ENCODE data around the gene SLC44A5.
"Not testable (repeated sequence)": the region's sequence is repeated elsewhere in the genome, so short reads cannot be mapped to it uniquely, and the experiment has no call there.

Gene SLC44A5

DNA sequence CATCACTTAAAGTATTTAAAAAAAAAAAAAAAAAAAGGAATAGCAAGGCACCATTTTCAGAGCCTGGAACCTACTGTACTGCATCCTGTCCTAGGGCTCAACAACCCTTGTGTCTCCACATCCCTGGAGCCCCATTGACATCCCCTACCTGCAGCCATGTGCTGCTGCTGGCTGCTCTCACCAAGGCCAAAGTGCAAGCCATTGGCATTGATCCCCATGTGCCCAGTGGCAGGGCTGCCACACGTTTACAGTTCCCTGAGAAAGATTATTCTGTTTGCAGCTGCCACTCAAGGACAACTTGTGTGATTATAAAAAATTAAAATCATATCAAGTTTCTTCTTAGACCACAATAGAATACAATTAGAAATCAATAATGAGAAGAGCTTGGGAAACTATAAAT lies 346.8 kb downstream of the SLC44A5 start:
- DNase-seq: no peak

DNA sequence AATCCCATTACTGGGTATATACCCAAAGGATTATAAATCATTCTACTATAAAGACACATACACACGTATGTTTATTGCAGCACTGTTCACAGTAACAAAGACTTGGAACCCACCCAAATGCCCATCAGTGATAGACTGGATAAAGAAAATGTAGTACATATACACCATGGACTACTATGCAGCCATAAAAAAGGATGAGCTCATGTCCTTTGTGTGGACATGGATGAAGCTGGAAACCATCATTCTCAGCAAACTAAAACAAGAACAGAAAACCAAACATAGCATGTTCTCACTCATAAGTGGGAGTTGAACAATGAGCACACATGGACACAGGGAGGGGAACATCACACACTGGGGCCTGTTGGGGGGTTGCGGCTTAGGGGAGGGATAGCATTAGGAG lies 347.3 kb downstream of the SLC44A5 start:
- not testable (repeated sequence) for DNase-seq

DNA sequence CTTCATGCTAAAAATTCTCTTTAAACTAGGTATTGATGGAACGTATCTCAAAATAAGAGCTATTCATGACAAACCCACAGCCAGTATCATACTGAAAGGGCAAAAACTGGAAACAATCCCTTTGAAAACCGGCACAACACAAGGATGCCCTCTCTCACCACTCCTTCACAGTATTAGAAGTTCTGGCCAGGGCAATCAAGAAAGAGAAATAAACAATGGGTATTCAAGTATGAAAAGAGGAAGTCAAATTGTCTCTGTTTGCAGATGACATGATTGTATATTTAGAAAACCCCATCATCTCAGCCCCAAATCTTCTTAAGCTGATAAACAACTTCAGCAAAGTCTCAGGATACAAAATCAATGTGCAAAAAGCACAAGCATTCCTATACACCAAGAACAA lies 349.0 kb downstream of the SLC44A5 start:
- not testable (repeated sequence) for DNase-seq

DNA sequence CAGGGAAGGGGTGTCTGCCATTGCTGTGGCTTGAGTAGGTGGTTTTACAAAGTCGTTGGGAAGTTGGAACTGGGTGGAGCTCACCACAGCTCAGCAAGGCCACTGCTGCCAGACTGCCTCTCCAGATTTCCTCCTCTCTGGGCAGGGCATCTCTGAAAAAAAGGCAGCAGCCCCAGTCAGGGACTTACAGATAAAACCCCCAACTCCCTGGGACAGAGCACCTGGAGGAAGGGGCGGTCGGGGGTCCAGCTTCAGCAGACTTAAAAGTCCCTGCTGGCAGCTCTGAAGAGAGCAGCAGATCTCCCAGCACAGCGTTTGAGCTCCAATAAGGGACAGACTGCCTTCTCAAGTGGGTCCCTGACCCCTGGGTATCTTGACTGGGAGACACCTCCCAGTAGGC lies 352.6 kb downstream of the SLC44A5 start:
- no peak for DNase-seq

DNA sequence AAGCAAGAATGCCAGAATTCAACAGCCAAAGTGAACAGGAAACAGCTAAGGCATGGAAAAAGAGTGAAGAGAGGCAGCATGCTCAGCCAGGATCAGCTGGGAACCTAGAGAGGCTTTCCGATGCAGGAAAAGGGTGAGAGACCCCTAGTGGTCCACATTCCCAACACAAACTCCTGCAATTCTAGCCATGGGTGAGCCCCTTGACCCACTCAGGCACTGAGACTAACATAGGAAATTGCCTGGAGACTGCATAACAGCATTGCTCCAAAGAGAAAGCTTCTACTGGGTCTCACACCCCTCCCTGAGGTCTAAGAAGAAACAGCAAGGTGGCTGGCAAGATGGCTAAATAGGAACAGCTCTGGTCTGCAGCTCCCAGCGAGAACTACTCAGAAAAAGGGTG lies 353.5 kb downstream of the SLC44A5 start:
- no peak for DNase-seq

DNA sequence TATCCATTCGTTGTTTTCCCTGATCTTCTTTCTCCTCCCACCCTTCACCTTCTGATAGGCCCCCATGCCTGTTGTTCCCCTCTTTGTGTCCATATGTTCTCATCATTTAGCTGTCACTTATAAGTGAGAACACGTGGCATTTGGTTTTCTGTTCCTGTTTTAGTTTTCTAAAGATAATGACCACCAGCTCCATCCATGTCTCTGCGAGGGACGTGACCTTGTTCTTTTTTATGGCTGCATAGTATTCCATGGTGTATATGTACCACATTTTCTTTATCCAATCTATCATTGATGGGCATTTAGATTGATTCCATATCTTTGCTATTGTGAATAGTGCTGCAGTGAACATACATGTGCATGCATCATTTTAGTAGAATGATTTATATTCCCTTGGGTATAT lies 360.8 kb downstream of the SLC44A5 start:
- DNase-seq: not testable (repeated sequence)

DNA sequence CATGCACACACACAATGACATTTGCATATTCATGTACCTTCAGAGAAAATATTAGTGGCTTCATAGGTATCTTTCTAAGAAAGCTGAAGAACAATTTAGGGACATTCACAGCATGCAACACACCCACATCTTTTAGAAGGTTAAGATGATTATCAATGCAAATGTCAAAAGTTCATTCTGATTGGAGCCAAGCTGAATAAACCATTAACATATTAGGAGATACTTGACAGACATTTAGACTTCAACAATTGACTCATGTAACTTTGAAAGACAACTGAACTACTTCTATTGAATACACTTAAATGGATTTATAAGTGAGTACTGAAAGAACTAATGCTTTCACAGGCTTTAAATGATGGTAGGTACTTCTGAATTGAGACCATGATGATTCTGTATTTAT lies 365.7 kb downstream of the SLC44A5 start:
- DNase-seq: no peak

DNA sequence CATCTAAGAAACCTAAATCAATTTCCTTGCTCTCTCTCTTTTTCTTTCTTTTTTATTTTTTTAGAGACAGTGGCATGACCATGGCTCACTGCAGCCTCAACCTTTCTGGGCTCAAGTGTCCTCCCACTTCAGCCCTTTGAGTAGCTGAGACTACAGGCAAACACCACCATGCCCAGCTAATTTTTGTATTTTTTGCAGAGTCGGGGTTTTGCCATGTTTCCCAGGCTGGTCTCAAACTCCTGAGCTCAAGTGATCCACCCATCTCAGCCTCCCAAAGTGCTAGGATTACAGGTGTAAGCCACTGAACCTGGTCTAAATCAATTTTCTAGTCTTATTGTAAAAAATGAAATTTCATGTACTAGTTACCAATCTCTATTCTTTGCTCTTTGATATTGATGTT lies 367.8 kb downstream of the SLC44A5 start:
- DNase-seq: no peak

DNA sequence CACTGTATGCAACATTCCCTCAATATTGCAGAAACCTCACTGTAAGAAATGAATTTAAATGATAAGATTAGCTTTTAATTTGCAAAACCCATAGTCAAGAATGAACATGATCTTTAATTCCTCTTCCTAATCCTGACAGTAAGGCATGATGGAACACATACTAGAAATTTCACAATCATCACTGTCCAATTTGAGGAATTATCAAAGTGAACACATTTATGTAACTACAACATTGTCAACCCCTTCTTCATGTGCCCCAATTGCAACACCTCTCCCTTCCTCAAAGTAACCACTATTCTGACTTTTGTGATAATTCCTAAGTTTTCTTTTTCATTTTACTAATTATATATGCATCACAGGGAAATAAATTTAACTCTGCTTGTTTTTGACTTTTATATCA lies 373.6 kb downstream of the SLC44A5 start:
- DNase-seq: no peak

DNA sequence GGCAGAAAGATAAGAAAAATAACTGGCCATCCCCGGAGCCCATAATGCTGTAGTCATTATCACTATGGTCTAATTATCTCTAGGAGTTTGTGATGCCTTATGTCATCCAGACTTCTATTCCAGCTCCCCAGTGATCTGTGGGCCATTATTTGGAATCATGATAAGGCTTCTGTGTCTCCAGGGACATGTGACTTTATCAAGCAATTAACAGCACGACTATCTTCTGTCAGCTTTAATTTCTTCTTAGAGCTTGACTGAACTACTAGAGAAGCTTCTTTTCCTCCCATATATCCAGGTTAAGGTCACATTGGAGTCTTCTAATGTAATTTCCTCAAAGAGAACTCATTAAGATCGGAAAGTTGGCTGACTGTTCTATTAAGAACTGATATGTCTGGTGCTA lies 376.4 kb downstream of the SLC44A5 start:
- DNase-seq: no peak

DNA sequence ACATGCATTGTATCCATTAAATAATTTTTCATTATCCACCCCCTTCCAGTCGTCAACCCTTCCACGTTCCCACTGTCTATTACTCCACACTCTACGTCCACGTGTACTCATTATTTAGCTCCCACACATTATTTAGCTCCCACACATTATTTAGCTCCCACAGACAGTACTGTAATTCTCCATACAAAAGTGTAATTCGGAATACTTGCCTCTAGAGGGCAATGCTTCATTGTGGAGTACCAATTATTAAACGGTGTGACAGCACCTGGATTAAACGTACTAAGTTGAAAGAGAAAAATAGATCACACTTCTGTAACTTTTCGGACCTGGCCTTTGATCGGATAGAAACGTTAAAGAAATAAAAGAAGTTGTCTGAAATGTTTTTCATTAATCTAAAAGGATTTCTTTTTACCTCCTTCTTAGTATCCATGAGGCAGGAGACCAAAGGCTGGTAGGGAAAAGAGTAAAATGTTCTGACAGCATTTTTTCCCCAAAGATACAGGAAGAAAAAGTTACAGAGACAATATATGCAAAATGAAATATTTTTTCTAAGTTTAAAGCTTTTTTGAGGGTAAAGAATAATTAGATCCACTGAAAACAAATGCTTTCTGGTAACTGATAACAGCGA lies 377.5 kb downstream of the SLC44A5 start:
- DNase-seq: no peak

DNA sequence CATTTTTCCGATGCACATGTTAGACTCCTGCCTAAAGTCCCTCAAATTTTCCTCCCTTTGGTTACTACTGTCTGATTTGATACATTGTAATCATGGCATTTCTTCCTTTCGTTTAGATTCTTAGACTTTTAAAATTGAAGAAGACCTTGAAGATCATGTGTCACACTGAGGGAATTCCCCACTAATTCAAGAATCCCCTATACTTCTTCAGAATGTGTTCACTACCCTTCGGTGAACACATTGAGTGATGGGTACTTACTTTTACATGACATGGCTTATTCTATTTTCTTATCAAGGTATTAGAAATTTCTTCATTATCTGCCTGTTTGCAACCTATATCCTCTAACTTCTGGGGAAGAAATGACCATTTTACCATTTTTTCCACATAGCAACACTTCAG lies 390.8 kb downstream of the SLC44A5 start:
- no peak for DNase-seq

DNA sequence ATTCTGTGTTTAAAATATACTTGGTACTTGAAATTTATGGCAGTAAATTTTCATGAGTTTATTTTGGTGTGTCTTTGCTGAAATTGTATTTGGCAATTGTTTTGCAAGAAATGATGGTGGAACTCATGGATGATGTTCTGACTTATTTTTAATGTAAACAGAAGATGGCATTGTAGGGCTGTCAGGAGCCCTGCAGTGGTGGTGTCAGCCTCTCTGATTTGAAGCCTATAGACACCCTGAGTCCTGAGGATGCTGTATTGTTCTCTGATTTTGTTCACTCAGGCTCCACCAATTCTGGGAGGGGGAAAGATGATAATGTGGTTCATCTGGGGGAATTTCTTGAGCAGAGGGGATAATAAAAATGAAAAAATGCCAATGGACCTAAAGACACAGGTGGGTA lies 396.9 kb downstream of the SLC44A5 start:
- DNase-seq: no peak

DNA sequence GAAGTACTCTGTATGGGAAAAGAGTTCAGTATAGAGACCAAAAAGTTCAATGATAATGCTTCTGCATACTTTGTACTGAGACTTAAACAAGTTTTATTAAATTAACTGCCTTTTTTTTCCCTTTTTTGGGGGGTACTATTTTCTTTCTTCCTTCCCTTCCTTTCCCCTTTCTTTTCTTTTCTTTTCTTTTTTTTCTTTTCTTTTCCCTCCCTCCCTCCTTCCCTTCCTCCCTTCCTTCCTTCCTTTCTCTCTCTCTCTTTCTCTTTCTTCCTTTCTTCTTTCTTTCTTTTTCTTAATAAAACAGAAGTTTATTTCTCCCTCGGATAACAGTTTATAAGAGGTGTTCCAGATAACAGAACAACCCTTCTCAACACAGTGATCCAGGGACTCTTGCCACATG lies 399.3 kb downstream of the SLC44A5 start:
- no peak for DNase-seq

DNA sequence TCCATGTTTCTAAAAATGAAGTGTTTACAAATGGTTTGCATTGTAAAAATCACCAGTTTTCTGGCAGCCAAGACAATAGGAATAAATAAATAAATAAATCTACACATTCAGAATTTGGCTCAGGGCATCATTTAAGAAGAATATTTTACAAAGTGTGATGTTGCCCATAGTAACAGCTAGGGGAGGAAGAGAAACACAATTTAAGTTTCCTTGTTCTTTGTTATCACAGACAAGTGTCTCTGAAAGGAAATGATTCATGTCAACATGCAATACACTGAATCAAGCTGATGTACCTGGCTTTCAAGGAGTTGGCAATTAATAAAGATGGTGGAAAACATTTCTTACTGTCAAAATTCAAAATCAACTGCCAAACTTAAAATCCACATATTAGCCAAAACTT lies 402.1 kb downstream of the SLC44A5 start:
- DNase-seq: no peak

DNA sequence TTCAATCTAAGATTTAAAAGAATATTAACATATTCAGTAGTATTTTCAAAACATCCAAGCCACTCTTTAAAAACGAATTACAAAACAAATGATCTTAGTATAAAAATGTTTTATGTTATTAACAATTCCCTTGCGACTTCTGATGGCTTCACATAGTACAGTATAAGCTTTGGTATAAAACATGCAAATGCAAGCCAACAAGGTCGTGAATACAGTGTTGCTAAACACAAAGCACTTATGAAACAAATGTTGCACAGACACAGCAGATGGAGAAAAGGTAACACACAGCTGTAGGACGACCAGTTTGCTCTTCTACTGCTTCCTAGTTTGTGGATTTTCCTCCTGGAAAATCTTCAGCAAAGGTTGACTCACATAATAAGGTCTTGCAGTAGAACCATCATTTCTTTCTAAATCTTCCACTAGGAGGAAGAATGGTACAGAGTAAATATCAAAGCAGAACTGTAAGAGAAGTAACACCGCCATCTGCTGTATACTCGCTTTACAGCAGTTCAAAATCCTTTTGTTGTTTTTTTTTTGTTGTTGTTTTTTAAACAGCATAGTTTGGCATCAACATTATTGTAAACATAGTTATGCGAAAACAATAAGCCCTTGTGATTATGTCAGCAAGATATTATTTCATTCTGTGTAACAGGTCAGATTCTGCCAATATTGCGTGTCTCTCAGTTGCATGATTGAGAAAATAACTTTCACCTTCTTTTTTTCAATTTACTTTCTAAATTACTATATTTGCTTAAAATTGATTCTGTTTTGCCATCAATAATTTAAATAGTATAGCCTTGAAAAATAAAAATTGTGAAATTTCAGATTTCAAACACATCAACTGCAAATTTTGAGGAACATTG lies 407.3 kb downstream of the SLC44A5 start:
- DNase-seq: no peak

DNA sequence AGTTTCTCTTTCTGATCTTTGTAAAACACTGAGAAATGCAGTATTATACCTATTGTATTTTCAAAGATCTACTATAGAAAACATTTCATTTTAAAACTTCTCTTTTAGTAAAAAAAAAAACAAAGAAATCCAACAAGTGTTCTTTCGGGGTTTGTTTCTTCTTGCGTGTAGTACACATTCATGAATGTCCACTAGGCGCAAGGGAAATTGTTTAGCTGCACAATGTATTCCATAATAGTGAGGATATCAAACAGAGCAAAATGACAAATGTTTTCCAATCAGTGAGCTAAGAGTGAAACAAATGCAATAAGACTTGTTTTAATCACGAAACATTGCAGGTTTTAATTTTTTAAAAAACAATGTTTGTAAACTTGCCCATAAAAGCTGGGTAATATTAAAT lies 408.2 kb downstream of the SLC44A5 start:
- no peak for DNase-seq

DNA sequence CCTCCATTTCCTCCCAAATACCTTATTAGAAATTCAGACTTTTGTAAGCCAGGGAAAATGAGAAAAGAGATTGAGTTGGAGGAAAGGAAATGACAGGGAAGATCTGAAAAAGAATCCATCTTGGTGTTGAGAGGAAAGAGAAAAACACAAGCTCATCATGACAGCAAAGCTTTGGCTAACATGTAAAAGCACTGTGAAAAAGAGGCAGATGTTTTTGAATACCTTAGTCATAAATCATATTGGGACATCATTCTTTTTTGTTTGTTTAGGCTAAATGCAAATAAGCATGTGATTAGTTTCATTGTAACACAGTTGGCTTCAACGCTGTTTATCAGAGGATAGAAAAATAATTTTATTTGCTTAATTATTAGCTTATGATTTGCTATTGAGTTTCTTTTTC lies 412.2 kb downstream of the SLC44A5 start:
- DNase-seq: no peak

DNA sequence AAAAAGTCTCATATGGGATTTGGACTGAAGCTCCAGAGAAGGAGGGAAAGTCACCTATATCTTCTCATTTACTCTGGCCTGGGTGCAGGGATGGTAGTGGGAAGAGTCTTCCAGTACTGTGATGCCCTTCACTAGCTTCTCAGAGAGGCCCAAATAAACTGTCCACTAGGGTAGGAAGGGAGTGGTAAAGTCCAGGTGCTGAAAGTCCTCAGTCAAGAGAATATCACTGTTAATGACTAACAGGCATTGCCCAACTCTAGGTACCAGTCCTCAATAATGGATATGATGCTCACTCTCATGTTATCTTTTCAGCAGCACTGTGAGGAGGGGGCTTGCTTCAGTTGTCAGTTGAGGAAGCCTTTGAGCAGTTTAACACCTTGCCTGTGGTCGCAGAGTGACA lies 412.8 kb downstream of the SLC44A5 start:
- DNase-seq: no peak

DNA sequence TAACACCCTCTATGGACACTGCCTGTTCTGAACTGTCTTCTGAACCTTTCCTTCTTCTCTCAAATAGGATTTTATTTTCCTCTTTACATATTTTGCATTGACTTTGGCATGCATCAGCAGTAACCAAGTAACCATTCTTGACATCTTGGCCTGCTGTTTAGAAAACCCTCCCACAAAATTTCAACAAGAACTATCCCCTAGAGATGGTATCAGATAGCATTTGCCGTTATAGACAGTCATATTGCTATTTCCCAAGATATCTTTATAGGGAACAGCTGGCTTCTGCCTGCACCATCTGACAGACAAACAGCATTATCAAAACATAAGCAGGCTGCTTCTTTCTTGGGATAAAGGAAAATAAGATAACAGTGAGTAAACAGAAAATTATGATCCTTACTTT lies 422.0 kb downstream of the SLC44A5 start:
- DNase-seq: no peak

DNA sequence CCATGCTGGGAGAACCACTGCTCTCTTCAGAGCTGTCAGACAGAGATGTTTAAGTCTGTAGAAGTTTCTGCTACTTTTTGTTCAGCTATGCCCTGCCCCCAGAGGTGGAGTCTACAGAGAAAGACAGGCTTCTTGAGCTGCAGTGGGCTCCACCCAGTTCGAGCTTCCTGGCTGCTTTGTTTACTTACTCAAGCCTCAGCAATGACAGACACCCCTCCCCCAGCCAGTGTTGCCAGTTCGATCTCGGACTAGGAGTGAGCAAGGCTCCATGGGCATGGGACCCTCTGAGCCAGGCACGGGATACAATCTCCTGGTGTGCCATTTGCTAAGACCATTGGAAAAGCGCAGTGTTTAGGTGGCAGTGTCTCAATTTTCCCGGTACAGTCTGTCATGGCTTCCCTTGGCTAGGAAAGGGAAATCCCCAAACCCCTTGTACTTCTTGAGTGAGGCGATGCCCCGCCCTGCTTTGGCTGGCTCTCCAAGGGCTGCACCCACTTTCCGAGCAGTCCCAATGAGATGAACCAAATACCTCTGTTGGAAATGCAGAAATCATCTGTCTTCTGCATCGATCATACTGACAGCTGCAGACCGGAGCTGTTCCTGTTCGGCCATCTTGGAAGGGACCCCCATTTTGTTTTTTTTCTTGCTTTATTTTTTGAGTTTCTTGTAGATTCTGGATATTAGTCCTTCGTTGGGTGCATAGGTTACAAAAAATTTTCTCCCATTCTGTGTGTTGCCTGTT lies 429.5 kb downstream of the SLC44A5 start:
- not testable (repeated sequence) for DNase-seq

DNA sequence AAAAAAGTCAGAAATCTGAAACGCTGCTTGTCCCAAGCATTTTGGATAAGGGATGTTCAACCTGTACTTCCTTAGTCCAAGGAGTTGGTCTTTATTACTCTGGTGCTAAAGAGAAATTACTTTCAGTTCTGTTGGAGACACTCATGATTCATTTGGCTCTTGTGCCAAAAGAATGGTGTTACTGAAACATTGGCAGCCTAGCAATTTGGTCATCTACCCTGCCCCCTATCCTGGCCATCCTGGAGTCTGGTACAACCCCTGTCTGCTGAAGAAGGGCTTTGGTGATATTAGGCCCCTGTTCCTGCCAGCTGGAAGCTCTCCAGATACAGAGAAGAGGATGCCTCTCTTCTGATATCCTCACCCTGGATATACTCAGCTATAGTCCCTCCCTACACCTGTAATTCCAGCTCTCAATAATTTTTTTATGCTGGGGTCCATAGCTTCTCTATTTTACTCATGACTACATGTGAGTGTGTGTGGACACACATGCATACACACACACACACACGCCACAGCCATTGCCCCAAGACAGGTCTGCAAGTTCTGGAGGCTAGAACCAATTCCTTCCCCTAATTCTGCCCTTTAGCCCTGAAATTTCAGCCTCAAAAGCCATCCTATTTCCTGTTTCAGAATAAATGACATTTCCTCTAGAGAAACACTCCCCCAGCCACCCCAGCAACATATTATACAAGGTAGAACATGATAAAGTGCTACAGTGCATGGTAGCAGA lies 436.7 kb downstream of the SLC44A5 start:
- no peak for DNase-seq

DNA sequence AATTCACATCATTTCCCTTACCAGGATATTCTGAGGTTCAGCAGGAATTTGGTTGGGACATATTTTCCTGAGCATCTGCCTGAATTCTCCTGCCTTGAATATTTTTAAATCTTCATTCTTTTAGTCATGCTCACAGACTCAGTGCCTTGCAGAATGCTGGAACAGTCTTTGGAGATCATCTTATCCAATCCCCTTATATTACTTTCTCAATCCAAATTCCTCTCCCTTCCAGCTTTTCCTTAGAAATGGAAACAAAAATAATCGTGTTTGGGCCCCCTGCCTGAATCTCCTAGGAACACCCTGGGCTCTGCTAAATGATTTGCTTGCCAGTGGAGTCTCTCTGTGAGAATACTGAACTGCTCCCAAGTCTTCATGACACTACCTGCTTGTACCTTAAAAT lies 438.4 kb downstream of the SLC44A5 start:
- DNase-seq: no peak

Measured in effector CD8-positive, alpha-beta T cell (primary cell).